Hepatocyte (in vitro differentiated cells): ENCODE results near the gene UBE2Q1. TPM values are rescaled to one million over a fixed set of nuclear protein-coding genes. Genes with fewer than 3 reads are reported as not detected.

ENCODE experiments used
- DNase-seq: peaks from one replicate; pipeline ENCODE4 v3.0.0-alpha.2; 2016; ENCODE audit warnings: low spot score
- H2AFZ ChIP-seq: fragments of 200-600 bp; sonication (generic); 2 replicates; pipeline ENCODE4 v1.6.0; 2016; ENCODE audit warnings: antibody characterized with exemption, mild to moderate bottlenecking
- H3K27ac ChIP-seq: fragments of 200-600 bp; sonication (generic); 2 replicates; pipeline ENCODE4 v1.5.1; 2016; ENCODE audit warnings: mild to moderate bottlenecking
- H3K27me3 ChIP-seq: fragments of 200-600 bp; sonication (generic); 2 replicates; pipeline ENCODE4 v1.6.1; 2016
- H3K36me3 ChIP-seq: fragments of 200-600 bp; sonication (generic); replicated peaks from 2 replicates; pipeline ENCODE4 v1.5.1; 2016; ENCODE audit warnings: low read depth; ENCODE audit not compliant: insufficient read depth
- H3K4me1 ChIP-seq: fragments of 200-600 bp; sonication (generic); 2 replicates; pipeline ENCODE4 v1.5.1; 2016; ENCODE audit warnings: mild to moderate bottlenecking, moderate library complexity; ENCODE audit not compliant: insufficient read depth
- H3K4me2 ChIP-seq: fragments of 200-600 bp; sonication (generic); 2 replicates; pipeline ENCODE4 v1.6.0; 2016
- H3K4me3 ChIP-seq: fragments of 200-600 bp; sonication (generic); 2 replicates; pipeline ENCODE4 v1.5.1; 2016; ENCODE audit warnings: mild to moderate bottlenecking
- H3K79me2 ChIP-seq: fragments of 200-600 bp; sonication (generic); 2 replicates; pipeline ENCODE4 v1.6.0; 2017; ENCODE audit warnings: mild to moderate bottlenecking
- H3K9me2 ChIP-seq: fragments of 200-600 bp; sonication (generic); replicated peaks from 2 replicates; pipeline ENCODE4 v1.6.0; 2017; ENCODE audit warnings: mild to moderate bottlenecking; ENCODE audit not compliant: insufficient read depth
- H3K9me3 ChIP-seq: fragments of 200-600 bp; sonication (generic); 2 replicates; pipeline ENCODE4 v1.5.1; 2016; ENCODE audit warnings: low read depth, mild to moderate bottlenecking
- H4K20me1 ChIP-seq: fragments of 200-600 bp; sonication (generic); 2 replicates; pipeline ENCODE4 v1.6.0; 2016; ENCODE audit warnings: mild to moderate bottlenecking; ENCODE audit not compliant: insufficient read depth, poor library complexity, severe bottlenecking
- EZH2 ChIP-seq: fragments of 200-600 bp; sonication (generic); IDR thresholded peaks from 2 replicates; pipeline ENCODE4 v1.6.1; 2016; ENCODE audit warnings: antibody characterized with exemption, mild to moderate bottlenecking, borderline replicate concordance
- EZH2phosphoT487 ChIP-seq: fragments of 200-600 bp; sonication (generic); IDR thresholded peaks from one replicate; pipeline ENCODE4 v1.6.1; 2018; ENCODE audit warnings: antibody characterized with exemption, mild to moderate bottlenecking, low read depth, moderate library complexity; ENCODE audit not compliant: unreplicated experiment, severe bottlenecking
- WGBS: methylation state at CpG from one replicate; pipeline ENCODE4 v1.1.6; 2016; ENCODE audit warnings: low lambda C conversion rate; ENCODE audit errors: missing lambda C conversion rate; 5-methylcytosine and 5-hydroxymethylcytosine counted together
- polyA plus RNA-seq: library from polyadenylated mRNA; unstranded; fragments of >200 nt; fragmentation: Nextera tagmentation; extraction: Ambion mirVana; gene quantifications from 2 replicates; pipeline ENCODE4 v1.2.1, GENCODE V29; 2016
- total RNA-seq: library from RNA; depleted of rRNA; stranded (reverse); fragments of >200 nt; gene quantifications from 2 replicates; pipeline ENCODE4 v1.2.3, GENCODE V29; 2014
- TF ChIP-seq, protein P1 (sequence below): fragments of 200-600 bp; sonication (generic); IDR thresholded peaks from 2 replicates; pipeline ENCODE4 v1.5.1; 2016; ENCODE audit warnings: antibody characterized with exemption, mild to moderate bottlenecking; ENCODE audit not compliant: poor library complexity

UBE2Q1 gene
- total and polyA plus RNA-seq, 2 experiments from 2014 or later = 46.9 to 60.3 TPM

DNA sequence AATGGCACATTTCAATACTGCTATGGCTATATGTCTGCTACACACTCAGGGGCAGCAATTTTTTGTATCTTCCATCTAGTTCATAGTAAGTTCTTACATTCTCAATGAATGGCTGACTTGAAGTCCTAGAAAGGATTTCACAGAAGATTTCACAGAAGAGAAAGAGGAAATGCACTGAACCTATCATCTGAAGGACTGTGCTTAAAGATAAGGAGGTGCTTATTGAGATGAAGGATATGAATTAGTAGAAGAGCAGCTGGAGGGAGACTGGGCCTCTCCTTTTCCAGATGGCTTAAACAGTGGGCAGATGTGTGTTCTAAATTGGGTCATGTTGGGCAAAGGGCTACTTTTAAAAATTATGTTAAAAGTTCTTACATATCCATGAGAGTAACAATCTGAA is 34.9 kb upstream of the UBE2Q1 start:
- TF ChIP-seq, protein P1, sequence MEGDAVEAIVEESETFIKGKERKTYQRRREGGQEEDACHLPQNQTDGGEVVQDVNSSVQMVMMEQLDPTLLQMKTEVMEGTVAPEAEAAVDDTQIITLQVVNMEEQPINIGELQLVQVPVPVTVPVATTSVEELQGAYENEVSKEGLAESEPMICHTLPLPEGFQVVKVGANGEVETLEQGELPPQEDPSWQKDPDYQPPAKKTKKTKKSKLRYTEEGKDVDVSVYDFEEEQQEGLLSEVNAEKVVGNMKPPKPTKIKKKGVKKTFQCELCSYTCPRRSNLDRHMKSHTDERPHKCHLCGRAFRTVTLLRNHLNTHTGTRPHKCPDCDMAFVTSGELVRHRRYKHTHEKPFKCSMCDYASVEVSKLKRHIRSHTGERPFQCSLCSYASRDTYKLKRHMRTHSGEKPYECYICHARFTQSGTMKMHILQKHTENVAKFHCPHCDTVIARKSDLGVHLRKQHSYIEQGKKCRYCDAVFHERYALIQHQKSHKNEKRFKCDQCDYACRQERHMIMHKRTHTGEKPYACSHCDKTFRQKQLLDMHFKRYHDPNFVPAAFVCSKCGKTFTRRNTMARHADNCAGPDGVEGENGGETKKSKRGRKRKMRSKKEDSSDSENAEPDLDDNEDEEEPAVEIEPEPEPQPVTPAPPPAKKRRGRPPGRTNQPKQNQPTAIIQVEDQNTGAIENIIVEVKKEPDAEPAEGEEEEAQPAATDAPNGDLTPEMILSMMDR = no peak
- TF ChIP-seq EZH2 = no peak
- TF ChIP-seq EZH2phosphoT487 = no peak
- Histone ChIP-seq H2AFZ (no peak overlapping the region), H3K4me2 (no peak overlapping the region), H3K79me2 (peaks cover 4% of the 10 kb centered on the region), H3K9me3 (no peaks in the 10 kb centered on the region), H3K36me3 (no peaks in the 10 kb centered on the region), H3K9me2 (no peaks in the 10 kb centered on the region), H3K27me3 (no peaks in the 10 kb centered on the region), H4K20me1 (peaks cover 14% of the 10 kb centered on the region), H3K4me3 (no peak overlapping the region), H3K27ac (no peak overlapping the region), H3K4me1 (no peaks in the 10 kb centered on the region)
- DNase-seq = no peak

DNA sequence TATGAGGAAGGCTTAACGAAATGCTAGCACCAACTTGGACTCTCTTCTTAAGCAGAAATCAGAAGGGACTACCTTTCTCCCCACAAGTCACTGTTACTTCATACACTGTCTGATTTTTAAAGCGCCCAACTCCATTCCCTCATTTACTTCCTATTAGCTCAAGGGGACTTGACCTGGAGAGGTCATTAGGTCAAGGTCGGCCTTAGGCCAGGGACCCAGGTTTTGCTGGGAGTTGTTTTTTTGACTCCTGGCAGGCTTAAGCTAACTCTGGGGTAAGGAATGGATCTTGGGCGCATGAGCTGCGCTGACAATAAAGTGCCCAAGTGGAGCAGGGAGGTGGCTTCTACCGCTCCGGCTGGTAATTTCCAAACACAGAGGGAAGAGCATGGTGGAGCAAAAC is 32.7 kb upstream of the UBE2Q1 start:
- peaks cover 2% of the 10 kb centered on the region for H3K79me2 ChIP-seq
- TF ChIP-seq, protein P1 = no peak
- TF ChIP-seq EZH2 = no peak
- TF ChIP-seq EZH2phosphoT487 = no peak
- H3K4me1 ChIP-seq = no peaks in the 10 kb centered on the region
- H3K27ac ChIP-seq = no peak overlapping the region
- H3K4me3 ChIP-seq = no peak overlapping the region
- H3K9me3 ChIP-seq = no peaks in the 10 kb centered on the region
- no peaks in the 10 kb centered on the region for H3K27me3 ChIP-seq
- 96% methylated on average over 7 of the region's 7 CpGs for WGBS
- no peaks in the 10 kb centered on the region for H3K9me2 ChIP-seq
- H2AFZ ChIP-seq = no peak overlapping the region
- peaks cover 7% of the 10 kb centered on the region for H4K20me1 ChIP-seq
- no peak overlapping the region for H3K4me2 ChIP-seq
- no peak for DNase-seq
- H3K36me3 ChIP-seq = no peaks in the 10 kb centered on the region

DNA sequence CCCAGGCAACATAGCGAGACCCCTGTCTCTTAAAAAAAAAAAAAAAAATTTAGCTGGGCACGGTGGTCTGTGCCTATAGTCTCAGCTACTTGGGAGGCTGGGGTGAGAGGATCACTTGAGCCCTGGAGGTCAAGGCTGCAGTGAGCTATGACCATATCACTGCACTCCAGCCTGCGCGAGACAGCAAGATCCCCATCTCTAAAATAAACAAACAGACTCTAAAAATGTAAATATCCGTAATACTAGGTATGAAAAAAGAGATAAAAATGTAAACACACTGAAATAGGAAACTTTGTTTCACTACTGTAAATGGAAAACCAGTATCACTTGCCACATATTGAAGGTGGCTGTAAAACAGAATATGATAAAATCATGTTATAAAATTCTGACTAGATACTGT is 32.3 kb upstream of the UBE2Q1 start:
- TF ChIP-seq EZH2 = no peak
- no peak for TF ChIP-seq EZH2phosphoT487
- TF ChIP-seq, protein P1 = no peak
- no peak overlapping the region for H2AFZ ChIP-seq
- H3K9me2 ChIP-seq = no peaks in the 10 kb centered on the region
- H3K27me3 ChIP-seq = no peaks in the 10 kb centered on the region
- H3K4me3 ChIP-seq = no peak overlapping the region
- peaks cover 7% of the 10 kb centered on the region for H4K20me1 ChIP-seq
- WGBS = 78% methylated on average over 5 of the region's 5 CpGs
- no peaks in the 10 kb centered on the region for H3K4me1 ChIP-seq
- H3K36me3 ChIP-seq = no peaks in the 10 kb centered on the region
- H3K27ac ChIP-seq = no peak overlapping the region
- H3K79me2 ChIP-seq = peaks cover 2% of the 10 kb centered on the region
- no peak for DNase-seq
- H3K4me2 ChIP-seq = no peak overlapping the region
- H3K9me3 ChIP-seq = no peaks in the 10 kb centered on the region

DNA sequence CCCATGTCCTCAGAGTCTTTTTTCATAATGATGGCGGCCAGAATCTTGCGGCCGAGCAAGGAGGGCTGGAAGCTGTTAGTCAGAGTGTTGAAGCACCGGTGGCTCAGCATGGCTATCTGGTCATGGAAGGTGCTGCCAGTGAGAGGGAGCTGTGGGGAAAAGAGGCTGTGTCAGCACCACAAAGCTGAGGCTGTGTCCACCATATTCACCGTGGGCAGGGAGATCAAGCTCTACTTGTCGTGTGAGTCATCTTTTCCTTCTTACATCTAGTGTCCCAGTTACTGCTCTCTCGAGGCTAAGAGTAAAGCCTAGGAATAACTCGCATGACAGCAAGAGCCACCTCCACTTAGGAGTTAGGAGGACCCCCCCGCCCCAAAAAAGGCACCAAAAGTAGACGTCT is 31.3 kb upstream of the UBE2Q1 start:
- H3K4me3 ChIP-seq = no peak overlapping the region
- no peak overlapping the region for H3K27ac ChIP-seq
- H3K4me1 ChIP-seq = no peaks in the 10 kb centered on the region
- H3K27me3 ChIP-seq = no peaks in the 10 kb centered on the region
- H3K9me2 ChIP-seq = no peaks in the 10 kb centered on the region
- no peak for DNase-seq
- no peak overlapping the region for H2AFZ ChIP-seq
- H3K79me2 ChIP-seq = no peaks in the 10 kb centered on the region
- H4K20me1 ChIP-seq = peaks cover 4% of the 10 kb centered on the region
- no peaks in the 10 kb centered on the region for H3K9me3 ChIP-seq
- H3K4me2 ChIP-seq = no peak overlapping the region
- WGBS = 83% methylated on average over 10 of the region's 10 CpGs
- no peak for TF ChIP-seq EZH2
- TF ChIP-seq EZH2phosphoT487 = no peak
- TF ChIP-seq, protein P1 = no peak
- H3K36me3 ChIP-seq = no peaks in the 10 kb centered on the region
